ENCODE results near the gene CTSH. TPM values are rescaled to one million over a fixed set of nuclear protein-coding genes. Genes with fewer than 3 reads are reported as not detected.
"Not testable (repeated sequence)": the region's sequence is repeated elsewhere in the genome, so short reads cannot be mapped to it uniquely, and the experiment has no call there.

The CTSH gene
- total RNA-seq, 1 experiment from 2014 or later, result 536 TPM

DNA sequence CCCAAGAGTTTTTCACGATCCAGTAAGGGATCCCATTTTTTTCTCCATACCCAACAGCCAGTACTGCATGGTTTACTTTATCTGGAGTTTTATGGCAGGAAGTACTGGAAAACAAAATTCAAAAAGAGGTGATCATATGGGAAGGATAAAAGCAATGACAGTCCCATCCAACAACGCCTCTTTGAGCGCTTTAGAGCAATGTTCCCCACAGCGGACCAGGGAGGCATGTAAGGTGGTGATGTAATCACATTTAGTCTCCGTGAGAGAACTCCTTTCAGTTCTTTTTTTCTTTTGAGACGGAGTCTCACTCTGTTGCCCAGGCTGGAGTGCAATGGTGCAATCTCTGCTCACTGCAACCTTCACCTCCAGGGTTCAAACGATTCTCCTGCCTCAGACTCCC, 21.8 kb downstream of the CTSH start:
- DNase-seq (ENCODE audit: low spot score), result no peak

DNA sequence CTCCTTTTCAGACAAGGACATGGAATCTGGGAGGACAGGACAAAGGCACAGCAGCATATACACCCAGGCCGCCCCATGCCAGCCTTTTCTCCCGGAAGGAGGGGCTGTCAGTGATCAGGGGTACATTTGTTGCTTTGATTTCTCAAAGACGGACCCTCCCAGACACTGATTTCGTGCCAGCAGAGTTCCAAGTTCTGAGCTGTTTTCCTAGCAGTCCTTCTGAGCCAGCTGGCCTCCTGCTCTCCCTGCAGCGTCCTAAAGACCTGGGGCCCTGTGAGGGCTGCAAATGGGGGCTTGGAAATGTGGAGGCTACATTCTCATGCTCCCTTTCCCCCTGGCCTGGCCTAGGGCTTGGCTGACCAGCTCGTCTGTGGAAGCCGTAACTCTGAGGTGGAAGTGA, 22.3 kb downstream of the CTSH start:
- no peak for DNase-seq (ENCODE audit: low spot score)

GRCh38 chr15:78921940-78922339, 22.9 kb downstream of the CTSH start:
- no peak for DNase-seq (ENCODE audit: low spot score)

DNA sequence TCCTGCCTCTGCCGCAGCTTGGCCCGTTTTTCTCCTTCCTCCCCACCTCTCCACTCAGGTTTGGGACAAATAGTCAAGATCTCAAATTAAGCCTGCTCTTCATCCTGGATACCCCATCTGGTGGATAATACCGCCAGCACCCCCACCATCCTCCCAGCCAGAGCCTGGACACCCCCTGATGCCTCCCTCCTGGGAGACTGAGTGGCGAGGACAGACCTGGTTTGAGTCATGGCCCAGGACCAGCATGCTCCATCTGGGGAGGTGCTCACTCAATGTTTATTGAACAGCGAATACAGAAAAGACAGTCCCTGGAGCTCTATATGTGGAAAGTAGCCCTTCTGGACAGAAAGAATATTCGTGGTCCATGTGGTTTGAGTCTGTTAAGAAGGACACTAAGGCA, 23.3 kb downstream of the CTSH start:
- no peak for DNase-seq (ENCODE audit: low spot score)

GRCh38 chr15:78917888-78918287, 27.0 kb downstream of the CTSH start:
- DNase-seq (ENCODE audit: low spot score), result no peak

DNA sequence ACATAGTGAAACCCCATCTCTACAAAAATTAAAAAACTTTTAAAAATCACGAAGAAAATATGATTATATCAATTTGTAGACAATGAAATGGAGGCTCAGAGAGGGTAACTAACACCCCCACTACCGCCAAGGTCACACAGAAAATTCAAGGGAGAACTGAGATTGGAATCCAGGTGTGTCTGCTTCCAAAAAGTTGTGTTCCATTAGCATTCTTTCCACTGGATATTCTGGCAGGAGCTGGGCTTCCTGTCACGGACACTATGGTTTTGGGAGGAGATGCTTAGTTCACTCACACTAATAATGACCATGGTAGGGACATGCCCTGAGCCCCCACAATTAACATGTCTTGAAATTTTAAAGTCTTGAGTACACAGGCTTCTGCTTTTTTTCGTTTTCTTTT, 28.8 kb downstream of the CTSH start:
- DNase-seq (ENCODE audit: low spot score), result no peak

- no peak for DNase-seq (ENCODE audit: low spot score)
Observed at GRCh38 chr15:78915341-78916087, 29.3 kb downstream of the CTSH start.

GRCh38 chr15:78914027-78914764, 30.6 kb downstream of the CTSH start:
- peak; percentile 70 for DNase-seq (ENCODE audit: low spot score)

DNA sequence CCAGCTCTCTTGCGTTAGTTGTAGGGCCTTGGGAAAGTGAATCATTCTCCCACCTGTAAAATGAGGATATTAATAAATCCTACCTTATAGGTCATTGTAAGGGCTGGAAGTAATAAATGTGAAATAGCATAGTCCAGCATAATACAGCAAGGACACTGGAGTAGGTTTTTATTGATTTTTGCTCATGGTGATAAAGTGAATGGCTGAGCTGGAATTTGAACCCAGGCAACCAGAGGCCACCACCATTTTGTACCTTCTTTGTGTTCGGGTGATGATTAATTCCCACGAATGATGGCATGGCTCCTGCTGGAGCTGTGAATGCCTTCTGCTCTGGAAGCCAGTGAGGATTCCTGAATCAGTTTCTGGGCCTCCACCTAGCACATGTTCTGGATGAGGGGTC, 31.8 kb downstream of the CTSH start:
- no peak for DNase-seq (ENCODE audit: low spot score)

- DNase-seq (ENCODE audit: low spot score), result no peak
Observed at GRCh38 chr15:78912316-78912715, 32.5 kb downstream of the CTSH start.

DNA sequence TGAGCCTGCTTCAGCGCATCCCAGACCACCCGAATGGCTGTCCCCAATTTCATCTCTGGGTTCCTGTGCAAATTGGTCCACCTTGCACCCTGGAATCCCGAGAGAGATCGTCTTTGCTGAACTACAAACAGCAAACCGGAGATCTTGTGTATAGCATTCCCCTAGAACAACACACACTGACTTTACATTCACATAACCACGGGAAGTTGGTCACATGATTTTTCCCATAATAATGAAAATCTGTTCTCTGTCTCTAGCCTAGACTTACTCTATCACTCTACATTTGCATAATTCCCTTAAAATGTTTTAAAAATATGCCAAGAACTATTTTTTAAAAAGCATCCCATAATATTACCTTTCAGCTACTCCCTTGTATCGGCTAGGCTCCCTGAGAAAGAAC, 34.6 kb downstream of the CTSH start:
- no peak for DNase-seq (ENCODE audit: low spot score)

- peak; percentile 77 for DNase-seq (ENCODE audit: low spot score)
Observed at GRCh38 chr15:78909791-78910228, 35.0 kb downstream of the CTSH start.

- DNase-seq (ENCODE audit: low spot score), result no peak
Observed at GRCh38 chr15:78909160-78909695, 35.6 kb downstream of the CTSH start.

GRCh38 chr15:78907577-78907976, 37.3 kb downstream of the CTSH start:
- DNase-seq (ENCODE audit: low spot score), result no peak

DNA sequence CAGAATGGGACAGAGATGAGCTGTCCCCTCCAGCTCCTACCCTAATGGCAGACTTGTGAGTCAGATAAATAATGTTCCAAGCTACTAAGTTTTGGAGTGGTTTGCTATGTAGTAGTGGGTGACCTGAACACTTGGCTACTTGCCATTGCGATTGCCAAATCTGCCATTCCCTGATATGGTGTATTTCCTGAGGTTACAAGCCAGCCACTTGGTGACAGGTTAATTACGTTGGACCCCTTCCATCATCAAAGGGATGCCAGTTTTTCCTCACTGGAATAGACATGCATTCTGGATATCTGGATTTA, 38.6 kb downstream of the CTSH start:
- DNase-seq (ENCODE audit: low spot score), result no peak

- no peak for DNase-seq (ENCODE audit: low spot score)
Observed at GRCh38 chr15:78904599-78905358, 40.1 kb downstream of the CTSH start.

DNA sequence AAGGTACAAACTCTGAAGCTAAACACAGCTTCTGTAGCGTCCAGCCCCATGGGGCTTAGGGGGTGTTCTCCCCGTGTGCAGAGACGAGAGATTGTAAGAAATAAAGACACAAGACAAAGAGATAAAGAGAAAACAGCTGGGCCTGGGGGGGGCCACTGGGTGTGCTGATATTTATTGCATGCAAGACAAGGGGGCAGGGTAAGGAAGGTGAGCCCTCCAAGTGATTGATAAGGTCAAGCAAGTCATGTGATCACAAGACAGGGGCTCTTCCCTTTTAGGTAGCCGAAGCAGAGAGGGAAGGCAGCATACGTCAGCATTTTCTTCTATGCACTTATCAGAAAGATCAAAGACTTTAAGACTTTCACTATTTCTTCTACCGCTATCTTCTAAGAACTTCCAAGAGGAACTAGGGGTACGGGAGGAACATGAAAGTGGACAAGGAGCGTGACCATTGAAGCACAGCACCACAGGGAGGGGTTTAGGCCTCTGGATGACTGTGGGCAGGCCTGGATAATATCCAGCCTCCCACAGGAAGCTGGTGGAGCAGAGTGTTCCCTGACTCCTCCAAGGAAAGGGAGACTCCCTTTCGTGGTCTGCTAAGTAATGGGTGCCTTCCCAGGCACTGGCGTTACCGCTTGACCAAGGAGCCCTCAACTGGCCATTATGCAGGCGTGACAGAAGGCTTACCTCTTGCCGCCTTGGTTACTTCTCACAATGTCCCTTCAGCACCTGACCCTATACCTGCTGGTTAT, 42.4 kb downstream of the CTSH start:
- DNase-seq (ENCODE audit: low spot score), result not testable (repeated sequence)

GRCh38 chr15:78900819-78901533, 43.9 kb downstream of the CTSH start:
- DNase-seq (ENCODE audit: low spot score), result not testable (repeated sequence)

- no peak for DNase-seq (ENCODE audit: low spot score)
Observed at GRCh38 chr15:78898540-78898939, 46.3 kb downstream of the CTSH start.

DNA sequence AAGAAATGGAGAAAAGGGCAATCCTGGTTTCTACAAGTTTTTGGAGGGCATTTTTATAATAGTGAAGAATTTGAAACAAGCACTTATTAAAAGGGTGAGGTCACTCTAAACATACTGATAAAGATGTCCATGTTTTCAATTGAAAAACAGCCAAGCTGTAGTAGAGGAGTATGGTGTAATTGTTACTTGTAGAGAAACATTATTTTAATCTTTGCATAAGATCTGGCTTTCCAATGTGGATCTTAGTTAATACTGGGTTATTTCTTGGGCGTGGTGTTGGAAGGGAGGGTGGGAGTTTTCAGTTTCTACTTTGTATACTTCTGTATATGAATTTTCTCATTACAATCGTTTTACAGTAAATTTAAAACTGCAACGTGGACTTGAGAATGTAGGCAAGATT, 49.4 kb downstream of the CTSH start:
- no peak for DNase-seq (ENCODE audit: low spot score)

- no peak for DNase-seq (ENCODE audit: low spot score)
Observed at GRCh38 chr15:78893538-78893937, 51.3 kb downstream of the CTSH start.

All from HT-29 (cell line).